ENCODE data around the gene CAND2. TPM values are rescaled to one million over a fixed set of nuclear protein-coding genes. Genes with fewer than 3 reads are reported as not detected.

Gene CAND2
- total RNA-seq, 4 donors from 2014 or later: 10.8 to 26.8 (median 19.6) TPM

GRCh38 chr3:12815078-12815477 is 18.6 kb downstream of the CAND2 start:
- Histone ChIP-seq H3K4me3 (no peak overlapping the region), H3K9me3 (no peaks in the 10 kb centered on the region), H3K36me3 (peaks cover 27 to 74% (median 70%) of the 10 kb centered on the region in 4 donors), H3K27me3 (no peaks in the 10 kb centered on the region), H3K4me1 (peaks cover 9 to 13% (median 10%) of the 10 kb centered on the region in 4 donors), H3K27ac (replicated peaks in 1 of 4) (no peak overlapping the region)
- DNase-seq (ENCODE audit: extremely low spot score): no peak
- TF ChIP-seq, protein P1, sequence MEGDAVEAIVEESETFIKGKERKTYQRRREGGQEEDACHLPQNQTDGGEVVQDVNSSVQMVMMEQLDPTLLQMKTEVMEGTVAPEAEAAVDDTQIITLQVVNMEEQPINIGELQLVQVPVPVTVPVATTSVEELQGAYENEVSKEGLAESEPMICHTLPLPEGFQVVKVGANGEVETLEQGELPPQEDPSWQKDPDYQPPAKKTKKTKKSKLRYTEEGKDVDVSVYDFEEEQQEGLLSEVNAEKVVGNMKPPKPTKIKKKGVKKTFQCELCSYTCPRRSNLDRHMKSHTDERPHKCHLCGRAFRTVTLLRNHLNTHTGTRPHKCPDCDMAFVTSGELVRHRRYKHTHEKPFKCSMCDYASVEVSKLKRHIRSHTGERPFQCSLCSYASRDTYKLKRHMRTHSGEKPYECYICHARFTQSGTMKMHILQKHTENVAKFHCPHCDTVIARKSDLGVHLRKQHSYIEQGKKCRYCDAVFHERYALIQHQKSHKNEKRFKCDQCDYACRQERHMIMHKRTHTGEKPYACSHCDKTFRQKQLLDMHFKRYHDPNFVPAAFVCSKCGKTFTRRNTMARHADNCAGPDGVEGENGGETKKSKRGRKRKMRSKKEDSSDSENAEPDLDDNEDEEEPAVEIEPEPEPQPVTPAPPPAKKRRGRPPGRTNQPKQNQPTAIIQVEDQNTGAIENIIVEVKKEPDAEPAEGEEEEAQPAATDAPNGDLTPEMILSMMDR (IDR thresholded peaks at IDR 0.05): no peak
- no peak for TF ChIP-seq POLR2AphosphoS5 (IDR thresholded peaks at IDR 0.05)
- no peak for TF ChIP-seq EP300 (IDR thresholded peaks at IDR 0.05)
- TF ChIP-seq POLR2A (IDR thresholded peaks at IDR 0.05; ENCODE audit: low read depth): no peak
- intact Hi-C loops (cut with DNase I): no loop called here
- 90% methylated on average over 16 of the region's 24 CpGs for WGBS

- Histone ChIP-seq H3K27me3 (no peaks in the 10 kb centered on the region), H3K36me3 (peaks cover 32 to 80% (median 77%) of the 10 kb centered on the region in 4 donors), H3K9me3 (no peaks in the 10 kb centered on the region), H3K27ac (replicated peaks in 1 of 4) (no peak overlapping the region), H3K4me3 (no peak overlapping the region), H3K4me1 (peaks cover 5 to 9% (median 6%) of the 10 kb centered on the region in 4 donors)
- intact Hi-C loops (cut with DNase I): no loop called here
- DNase-seq (ENCODE audit: extremely low spot score): no peak
- no CpG with 5 or more reads among the region's 9 CpGs for WGBS
- TF ChIP-seq POLR2A (IDR thresholded peaks at IDR 0.05; ENCODE audit: low read depth) (no peak), EP300 (IDR thresholded peaks at IDR 0.05) (no peak), POLR2AphosphoS5 (IDR thresholded peaks at IDR 0.05) (no peak)
- TF ChIP-seq, protein P1 (IDR thresholded peaks at IDR 0.05): no peak
Observed at GRCh38 chr3:12815719-12816118, 19.2 kb downstream of the CAND2 start.

DNA sequence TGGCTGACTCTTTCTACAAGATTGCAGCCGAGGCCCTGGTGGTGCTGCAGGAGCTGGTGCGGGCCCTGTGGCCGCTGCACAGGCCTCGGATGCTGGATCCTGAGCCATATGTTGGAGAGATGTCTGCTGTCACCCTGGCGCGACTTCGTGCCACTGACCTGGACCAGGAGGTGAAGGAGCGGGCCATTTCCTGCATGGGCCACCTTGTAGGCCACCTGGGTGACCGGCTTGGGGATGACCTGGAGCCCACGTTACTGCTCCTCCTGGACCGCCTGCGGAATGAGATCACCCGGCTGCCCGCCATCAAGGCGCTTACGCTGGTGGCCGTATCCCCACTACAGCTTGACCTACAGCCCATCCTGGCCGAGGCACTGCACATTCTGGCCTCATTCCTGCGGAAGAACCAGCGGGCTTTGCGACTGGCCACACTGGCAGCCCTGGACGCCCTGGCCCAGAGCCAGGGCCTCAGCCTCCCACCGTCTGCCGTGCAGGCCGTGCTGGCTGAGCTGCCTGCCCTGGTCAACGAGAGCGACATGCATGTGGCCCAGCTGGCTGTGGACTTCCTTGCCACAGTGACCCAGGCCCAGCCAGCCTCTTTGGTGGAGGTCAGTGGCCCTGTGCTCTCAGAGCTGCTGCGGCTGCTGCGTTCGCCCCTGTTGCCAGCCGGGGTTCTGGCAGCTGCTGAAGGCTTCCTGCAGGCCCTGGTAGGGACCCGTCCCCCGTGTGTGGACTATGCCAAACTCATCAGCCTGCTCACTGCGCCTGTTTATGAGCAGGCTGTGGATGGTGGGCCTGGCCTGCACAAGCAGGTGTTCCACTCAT is 20.3 kb downstream of the CAND2 start:
- Histone ChIP-seq H3K9me3 (no peaks in the 10 kb centered on the region), H3K27me3 (no peaks in the 10 kb centered on the region), H3K4me3 (no peak overlapping the region), H3K27ac (replicated peaks in 1 of 4) (no peak overlapping the region), H3K4me1 (no peaks in the 10 kb centered on the region), H3K36me3 (peaks cover 32 to 88% (median 81%) of the 10 kb centered on the region in 4 donors)
- DNase-seq (ENCODE audit: extremely low spot score): no peak
- WGBS: 95% methylated on average over 19 of the region's 34 CpGs
- TF ChIP-seq POLR2A (IDR thresholded peaks at IDR 0.05; ENCODE audit: low read depth): no peak
- TF ChIP-seq EP300 (IDR thresholded peaks at IDR 0.05): no peak
- no peak for TF ChIP-seq POLR2AphosphoS5 (IDR thresholded peaks at IDR 0.05)
- TF ChIP-seq, protein P1 (IDR thresholded peaks at IDR 0.05): no peak
- intact Hi-C loops (cut with DNase I): no loop called here

- 75% methylated on average over 4 of the region's 16 CpGs for WGBS
- DNase-seq (ENCODE audit: extremely low spot score): no peak
- Histone ChIP-seq H3K4me3 (no peak overlapping the region), H3K27me3 (no peaks in the 10 kb centered on the region), H3K9me3 (no peaks in the 10 kb centered on the region), H3K36me3 (peaks cover 32 to 91% (median 83%) of the 10 kb centered on the region in 4 donors), H3K4me1 (no peaks in the 10 kb centered on the region), H3K27ac (replicated peaks in 1 of 4) (no peak overlapping the region)
- intact Hi-C loops (cut with DNase I): no loop called here
- TF ChIP-seq POLR2AphosphoS5 (IDR thresholded peaks at IDR 0.05) (no peak), EP300 (IDR thresholded peaks at IDR 0.05) (no peak), POLR2A (IDR thresholded peaks at IDR 0.05; ENCODE audit: low read depth) (no peak)
- TF ChIP-seq, protein P1 (IDR thresholded peaks at IDR 0.05): no peak
Observed at GRCh38 chr3:12817343-12817710, 20.8 kb downstream of the CAND2 start.
